Measurements from ENCODE around the gene CDH3. TPM values are rescaled to one million over a fixed set of nuclear protein-coding genes. Genes with fewer than 3 reads are reported as not detected.

The CDH3 gene
- total RNA-seq, 1 donor from 2014 or later, result 3.6 TPM

- Mint-ChIP-seq H3K4me3 (ENCODE audit: unreplicated experiment) (no peak overlapping the region), H3K36me3 (ENCODE audit: unreplicated experiment) (no peaks in the 10 kb centered on the region), H3K27ac (ENCODE audit: unreplicated experiment) (no peak overlapping the region), H3K4me1 (ENCODE audit: unreplicated experiment) (peaks cover 16% of the 10 kb centered on the region), H3K9me3 (ENCODE audit: unreplicated experiment) (no peaks in the 10 kb centered on the region), H3K27me3 (ENCODE audit: unreplicated experiment) (no peaks in the 10 kb centered on the region)
- DNase-seq (ENCODE audit: extremely low spot score, unreplicated experiment), result no peak
- TF ChIP-seq, protein P1, sequence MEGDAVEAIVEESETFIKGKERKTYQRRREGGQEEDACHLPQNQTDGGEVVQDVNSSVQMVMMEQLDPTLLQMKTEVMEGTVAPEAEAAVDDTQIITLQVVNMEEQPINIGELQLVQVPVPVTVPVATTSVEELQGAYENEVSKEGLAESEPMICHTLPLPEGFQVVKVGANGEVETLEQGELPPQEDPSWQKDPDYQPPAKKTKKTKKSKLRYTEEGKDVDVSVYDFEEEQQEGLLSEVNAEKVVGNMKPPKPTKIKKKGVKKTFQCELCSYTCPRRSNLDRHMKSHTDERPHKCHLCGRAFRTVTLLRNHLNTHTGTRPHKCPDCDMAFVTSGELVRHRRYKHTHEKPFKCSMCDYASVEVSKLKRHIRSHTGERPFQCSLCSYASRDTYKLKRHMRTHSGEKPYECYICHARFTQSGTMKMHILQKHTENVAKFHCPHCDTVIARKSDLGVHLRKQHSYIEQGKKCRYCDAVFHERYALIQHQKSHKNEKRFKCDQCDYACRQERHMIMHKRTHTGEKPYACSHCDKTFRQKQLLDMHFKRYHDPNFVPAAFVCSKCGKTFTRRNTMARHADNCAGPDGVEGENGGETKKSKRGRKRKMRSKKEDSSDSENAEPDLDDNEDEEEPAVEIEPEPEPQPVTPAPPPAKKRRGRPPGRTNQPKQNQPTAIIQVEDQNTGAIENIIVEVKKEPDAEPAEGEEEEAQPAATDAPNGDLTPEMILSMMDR (IDR thresholded peaks at IDR 0.05), result no peak
These were observed 72.6 kb downstream of the CDH3 start for GRCh38 chr16:68717684-68718083.

- no peaks in the 10 kb centered on the region for H3K27me3 Mint-ChIP-seq (ENCODE audit: unreplicated experiment)
- peaks cover 12% of the 10 kb centered on the region for H3K4me1 Mint-ChIP-seq (ENCODE audit: unreplicated experiment)
- H3K27ac Mint-ChIP-seq (ENCODE audit: unreplicated experiment), result no peak overlapping the region
- H3K4me3 Mint-ChIP-seq (ENCODE audit: unreplicated experiment), result no peak overlapping the region
- H3K36me3 Mint-ChIP-seq (ENCODE audit: unreplicated experiment), result no peaks in the 10 kb centered on the region
- H3K9me3 Mint-ChIP-seq (ENCODE audit: unreplicated experiment), result no peaks in the 10 kb centered on the region
- no peak for DNase-seq (ENCODE audit: extremely low spot score, unreplicated experiment)
- TF ChIP-seq, protein P1 (IDR thresholded peaks at IDR 0.05), result no peak
These were observed 73.5 kb downstream of the CDH3 start for GRCh38 chr16:68718590-68718989.

DNA sequence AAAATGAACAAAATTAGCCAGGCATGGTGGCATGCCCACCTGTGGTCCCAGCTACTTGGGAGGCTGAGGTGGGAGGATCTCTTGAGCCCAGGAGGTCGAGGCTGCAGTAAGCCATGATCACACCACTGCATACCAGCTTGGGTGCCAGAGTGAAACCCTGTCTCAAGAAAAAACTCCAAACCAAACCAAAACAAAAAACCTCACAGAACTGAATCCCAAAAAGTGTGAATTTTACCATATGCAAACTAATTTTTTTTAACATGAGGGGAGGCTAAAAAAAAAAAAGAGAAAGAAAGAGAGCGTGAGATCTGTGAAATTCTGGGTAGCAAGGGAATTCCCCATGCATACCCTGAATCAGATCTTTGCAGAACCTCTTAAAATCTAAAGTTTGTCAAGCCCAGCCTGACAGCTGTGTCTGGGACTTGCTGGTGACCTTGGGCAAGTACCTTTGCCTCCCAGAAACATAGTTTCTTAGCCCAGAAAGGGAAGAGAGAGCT lies 74.9 kb downstream of the CDH3 start:
- Mint-ChIP-seq H3K9me3 (ENCODE audit: unreplicated experiment) (no peaks in the 10 kb centered on the region), H3K36me3 (ENCODE audit: unreplicated experiment) (no peaks in the 10 kb centered on the region), H3K4me3 (ENCODE audit: unreplicated experiment) (no peak overlapping the region), H3K27me3 (ENCODE audit: unreplicated experiment) (no peaks in the 10 kb centered on the region), H3K4me1 (ENCODE audit: unreplicated experiment) (peaks cover 9% of the 10 kb centered on the region), H3K27ac (ENCODE audit: unreplicated experiment) (no peak overlapping the region)
- TF ChIP-seq, protein P1 (IDR thresholded peaks at IDR 0.05), result no peak
- no peak for DNase-seq (ENCODE audit: extremely low spot score, unreplicated experiment)

GRCh38 chr16:68722119-68723024 lies 77.3 kb downstream of the CDH3 start:
- Mint-ChIP-seq H3K4me3 (ENCODE audit: unreplicated experiment) (no peak overlapping the region), H3K36me3 (ENCODE audit: unreplicated experiment) (no peaks in the 10 kb centered on the region), H3K4me1 (ENCODE audit: unreplicated experiment) (no peaks in the 10 kb centered on the region), H3K27ac (ENCODE audit: unreplicated experiment) (no peak overlapping the region), H3K9me3 (ENCODE audit: unreplicated experiment) (no peaks in the 10 kb centered on the region), H3K27me3 (ENCODE audit: unreplicated experiment) (no peaks in the 10 kb centered on the region)
- TF ChIP-seq, protein P1 (IDR thresholded peaks at IDR 0.05), result no peak
- DNase-seq (ENCODE audit: extremely low spot score, unreplicated experiment), result no peak

DNA sequence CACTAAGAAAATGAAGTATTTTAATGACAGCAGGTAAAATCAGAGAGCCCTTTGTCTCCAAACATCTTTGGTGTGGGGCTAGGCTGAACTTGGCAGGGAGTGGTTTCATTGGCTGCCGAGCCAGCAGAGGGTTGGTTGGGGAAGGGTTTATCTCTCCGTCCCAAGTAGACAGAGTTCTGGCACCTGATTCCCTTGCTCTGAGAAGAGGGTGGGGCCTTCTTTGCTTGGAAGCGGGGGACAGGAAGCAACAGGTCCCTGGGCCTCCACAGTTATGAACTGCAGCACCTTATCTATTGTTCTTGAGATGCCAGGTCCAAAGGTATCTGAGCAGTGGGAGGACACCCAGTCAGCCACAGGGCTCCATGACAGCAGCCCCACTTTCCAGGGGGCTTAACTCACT lies 79.7 kb downstream of the CDH3 start:
- TF ChIP-seq, protein P1 (IDR thresholded peaks at IDR 0.05), result no peak
- no peaks in the 10 kb centered on the region for H3K36me3 Mint-ChIP-seq (ENCODE audit: unreplicated experiment)
- H3K27me3 Mint-ChIP-seq (ENCODE audit: unreplicated experiment), result no peaks in the 10 kb centered on the region
- DNase-seq (ENCODE audit: extremely low spot score, unreplicated experiment), result no peak
- no peak overlapping the region for H3K27ac Mint-ChIP-seq (ENCODE audit: unreplicated experiment)
- no peaks in the 10 kb centered on the region for H3K9me3 Mint-ChIP-seq (ENCODE audit: unreplicated experiment)
- no peaks in the 10 kb centered on the region for H3K4me1 Mint-ChIP-seq (ENCODE audit: unreplicated experiment)
- no peak overlapping the region for H3K4me3 Mint-ChIP-seq (ENCODE audit: unreplicated experiment)
